K562 (cell line): ENCODE data around the gene CFD. TPM values are rescaled to one million over a fixed set of nuclear protein-coding genes. Genes with fewer than 3 reads are reported as not detected.
A peak's percentile ranks its signal among the peaks of the same experiment; 100 is the strongest.

Source experiments
- ATAC-seq: fragments of 200-7000 bp; cut with Tn5 transposase; 3 replicates; pipeline ENCODE4 v1.9.1; 2020; ENCODE audit warnings: moderate library complexity
- BruUV-seq: library from RNA; stranded (reverse); fragments of 400-500 nt; replicated peaks from 2 replicates; lab custom pipeline; 2021; lab: Mats Ljungman, UMichigan
- CTCF ChIA-PET: fragments of 300-600 bp; formaldehyde crosslinking; extraction: SDS; loops from one replicate; lab custom pipeline; 2021; ENCODE audit warnings: low intra/inter-chr PET ratio; lab: Yijun Ruan, JAX
- POLR2A ChIA-PET: fragments of 300-600, 350-650 bp; sonication (Branson Sonifier 250); formaldehyde crosslinking; extraction: SDS; loops from one replicate; lab custom pipeline; 2021; ENCODE audit warnings: antibody characterized with exemption, inconsistent platforms; lab: Yijun Ruan, JAX
- DNase-seq, 4 experiments: peaks; one replicate each; pipeline versions ENCODE4 v3.0.0 to v3.0.0-alpha.2; 2011 to 2018; ENCODE audit warnings: low spot score in 3 of 4, mixed read lengths in 3 of 4; ENCODE audit errors: extremely low read depth in 1 of 4
- FAIRE-seq: peaks from 2 replicates; lab custom pipeline; 2011; peaks lifted over from hg19 to GRCh38; lab: Jason Lieb, UNC
- H2AFZ ChIP-seq: 2 replicates; pipeline ENCODE4 v1.6.0; 2011; ENCODE audit warnings: low read depth, low read length, control low read depth, inconsistent platforms
- H3K27ac ChIP-seq: fragments of 200-600 bp; 3 replicates; pipeline ENCODE4 v1.8.0; 2011; ENCODE audit warnings: low read depth, mild to moderate bottlenecking, control low read depth, inconsistent platforms, low read length, moderate library complexity, mixed read lengths; ENCODE audit errors: extremely low read depth
- H3K27me3 ChIP-seq, 2 experiments: fragments of 300-600 bp in 1 of 2; 2 replicates in 1 of 2; 3 replicates in 1 of 2; pipeline versions ENCODE4 v1.6.0 to v1.8.0; 2011; ENCODE audit warnings: inconsistent platforms in 2 of 2, low read length in 2 of 2, mild to moderate bottlenecking in 1 of 2, mixed read lengths in 1 of 2, moderate library complexity in 1 of 2; ENCODE audit not compliant: control insufficient read depth in 2 of 2, insufficient read depth in 2 of 2
- H3K36me3 ChIP-seq: fragments of 300-600 bp; 3 replicates; pipeline ENCODE4 v1.8.0; 2011; ENCODE audit warnings: mild to moderate bottlenecking, low read length, inconsistent platforms; ENCODE audit not compliant: control insufficient read depth, insufficient read depth
- H3K4me1 ChIP-seq, 2 experiments: fragments of 200-600 bp in 1 of 2; replicated peaks in 1 of 2; 2 replicates in 1 of 2; 3 replicates in 1 of 2; pipeline versions ENCODE4 v1.5.1 to v1.8.0; 2011; ENCODE audit warnings: inconsistent platforms in 2 of 2, low read length in 2 of 2, mild to moderate bottlenecking in 1 of 2, mixed read lengths in 1 of 2, moderate library complexity in 1 of 2; ENCODE audit not compliant: control insufficient read depth in 2 of 2, insufficient read depth in 2 of 2
- H3K4me2 ChIP-seq: 2 replicates; pipeline ENCODE4 v1.6.1; 2011; ENCODE audit warnings: low read length, control low read depth, inconsistent platforms, mixed read lengths; ENCODE audit not compliant: insufficient read depth
- H3K4me3 ChIP-seq: fragments of 200-600 bp; sonication (generic), shearing (Covaris generic); 2 replicates; pipeline ENCODE4 v1.5.1; 2016; ENCODE audit warnings: control low read depth, inconsistent platforms
- H3K79me2 ChIP-seq: fragments of 200-600 bp; 3 replicates; pipeline ENCODE4 v1.8.0; 2011; ENCODE audit warnings: low read length, inconsistent platforms; ENCODE audit not compliant: control insufficient read depth, insufficient read depth
- H3K9ac ChIP-seq, 2 experiments: 2 replicates each; pipeline versions ENCODE4 v1.6.0 to v1.6.1; 2011; ENCODE audit warnings: low read depth in 2 of 2, low read length in 2 of 2, control low read depth in 1 of 2, inconsistent platforms in 1 of 2, mild to moderate bottlenecking in 1 of 2, mixed read lengths in 1 of 2; ENCODE audit not compliant: insufficient read depth in 1 of 2
- H3K9me1 ChIP-seq: one replicate; pipeline ENCODE4 v1.6.0; 2011; ENCODE audit warnings: inconsistent platforms, mild to moderate bottlenecking, low read length, moderate library complexity; ENCODE audit not compliant: control insufficient read depth, insufficient read depth
- H3K9me3 ChIP-seq: replicated peaks from 2 replicates; pipeline ENCODE4 v1.5.1; 2011; ENCODE audit warnings: low read depth, low read length, inconsistent platforms; ENCODE audit not compliant: control insufficient read depth, insufficient read depth
- H4K20me1 ChIP-seq: replicated peaks from 2 replicates; pipeline ENCODE4 v1.6.1; 2011; ENCODE audit warnings: low read length, inconsistent platforms, mixed read lengths; ENCODE audit not compliant: control insufficient read depth, insufficient read depth
- CHD1 ChIP-seq: fragments of 200-600 bp; sonication (generic); IDR thresholded peaks from one replicate; pipeline ENCODE4 v1.6.1; 2012; ENCODE audit warnings: mild to moderate bottlenecking, moderate library complexity, low read length, inconsistent platforms
- ELF4 ChIP-seq: fragments of 450-650 bp; formaldehyde crosslinking; IDR thresholded peaks from 2 replicates; pipeline ENCODE4 v1.4.0; 2022; ENCODE audit warnings: missing genetic modification characterization
- WGBS: fragments of 100-300 bp; shearing (Covaris generic); methylation state at CpG from one replicate; pipeline ENCODE4 v1.1.6; 2016; ENCODE audit warnings: low coverage, mixed read lengths; ENCODE audit not compliant: insufficient coverage; ENCODE audit errors: missing lambda C conversion rate; 5-methylcytosine and 5-hydroxymethylcytosine counted together
- in situ Hi-C: fragments of 300-500 bp; cut with MboI; formaldehyde crosslinking; loops from 4 replicates; pipeline ENCODE4 v1.15.0; 2018; ENCODE audit warnings: inconsistent platforms, mixed read lengths
- intact Hi-C: fragments of 100-400 bp; cut with micrococcal nuclease; formaldehyde crosslinking; loops from 2 replicates; pipeline ENCODE4 v1.14.2; 2022
- polyA plus RNA-seq, 8 experiments: library from polyadenylated mRNA; depleted of rRNA in 4 of 8; stranded (reverse) in 5 of 8; unstranded in 3 of 8; fragments of >200 nt; fragmentation: Nextera tagmentation in 2 of 8; fragmentation: Illumina TruSeq in 1 of 8; extraction: Ambion mirVana in 2 of 8; extraction: Trizol in 1 of 8; gene quantifications; 2 replicates each; pipeline versions ENCODE4 v1.2.1 to v1.2.3, GENCODE V29; 2011 to 2014; ENCODE audit warnings: inconsistent platforms in 1 of 8, missing spikeins in 1 of 8
- total RNA-seq, 7 experiments: library from RNA; depleted of rRNA in 6 of 7; stranded (reverse); fragments of >200 nt in 6 of 7; fragmentation: Illumina TruSeq in 2 of 7; extraction: Trizol in 2 of 7; gene quantifications; 2 replicates each; pipeline versions ENCODE4 v1.2.1 to v1.2.3, GENCODE V29; 2011 to 2021; ENCODE audit warnings: low replicate concordance in 1 of 7

Gene CFD
- total and polyA plus RNA-seq, 9 of the 15 experiments (the other 6 are each of a cell fraction or from before 2014, with no cell fraction given): 0.52 to 59.4 (median 7.6) TPM

DNA sequence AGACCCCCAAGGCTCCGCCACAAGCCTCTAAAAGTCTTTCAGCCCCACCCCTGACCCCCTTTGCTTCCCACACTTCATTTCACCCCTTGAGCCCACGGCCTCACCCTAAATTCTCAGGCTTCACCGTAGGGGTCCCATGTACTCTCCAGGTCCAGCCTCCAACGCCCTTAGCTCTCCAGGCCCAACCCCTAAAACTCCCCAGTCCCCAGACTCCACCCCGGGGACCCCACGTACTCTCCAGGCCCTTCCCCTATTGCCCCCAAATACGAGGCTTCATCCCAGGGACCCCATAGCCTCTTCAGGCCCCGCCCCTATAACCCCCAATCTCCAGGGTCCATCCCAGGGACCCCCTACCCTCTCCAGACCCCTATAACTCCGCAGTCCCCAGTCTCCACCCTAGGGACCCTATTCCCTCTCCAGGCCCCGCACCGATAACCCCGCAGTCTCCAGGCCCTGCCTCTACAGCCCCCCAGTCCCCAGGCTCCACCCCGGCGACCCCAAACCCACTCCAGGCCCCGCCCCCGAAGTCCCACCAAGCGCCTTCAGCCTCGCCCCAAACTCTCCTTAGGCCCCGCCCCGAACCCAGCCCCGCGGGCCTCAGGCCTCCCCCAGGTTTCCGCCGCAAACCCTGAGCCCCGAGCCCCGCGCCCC, 32.9 kb downstream of the CFD start:
- CTCF ChIA-PET: interaction anchor here (1.3 kb wide), 1 partner anchor 26 kb away, joined by 3 read pairs; no protein-coding TSS in a partner anchor
- in situ Hi-C loops (no loop called here), intact Hi-C loops (loop anchor here (2.0 kb wide), 1 partner anchor 14 kb away; no protein-coding TSS in a partner anchor)
- FAIRE-seq (no peak), DNase-seq (peak in 2 of 4 experiments; percentile 50), ATAC-seq (no peak)
- BruUV-seq: TSS peak; percentile 34
- Histone ChIP-seq H3K9me1 (no peaks in the 10 kb centered on the region), H3K9me3 (no peaks in the 10 kb centered on the region), H3K27me3 (no peaks in the 10 kb centered on the region), H3K27ac (peak overlapping the region; percentile 100), H2AFZ (no peak overlapping the region), H3K4me2 (peak overlapping the region; percentile 83), H3K9ac (peak overlapping the region; percentile 73 to 95; a peak in 3 of 4 replicates), H3K36me3 (peaks cover 38% of the 10 kb centered on the region; the same call in 2 of the 3 replicates), H3K4me1 (peaks cover 9 to 68% of the 10 kb centered on the region in 2 experiments; a peak in 4 of 5 replicates), H3K79me2 (peaks cover 36% of the 10 kb centered on the region), H3K4me3 (peak overlapping the region; percentile 79), H4K20me1 (peaks cover 6% of the 10 kb centered on the region)
- 7% methylated on average over 7 of the region's 27 CpGs for WGBS
- POLR2A ChIA-PET: interaction anchor here (0.6 to 2.9 kb wide), 8 partner anchors 10 to 377 kb away, joined by 3 to 15 read pairs (median 3); partner anchors contain the start of genes CIRBP and PRTN3
- TF ChIP-seq ELF4 (CRISPR knock-in tag) (no peak), CHD1 (peak; percentile 38)
